HEK293T (cell line): ENCODE data around the gene DAPK1.

ENCODE experiments used
- ARNT ChIP-seq: fragments of 450-650 bp; IDR thresholded peaks from 2 replicates; pipeline ENCODE4 v1.6.1; 2017; ENCODE audit warnings: mild to moderate bottlenecking
- BHLHE40 ChIP-seq: fragments of 450-650 bp; IDR thresholded peaks from 2 replicates; pipeline ENCODE4 v1.6.1; 2016; ENCODE audit warnings: mild to moderate bottlenecking, moderate library complexity, borderline replicate concordance
- ELF4 ChIP-seq: fragments of 450-650 bp; IDR thresholded peaks from 2 replicates; pipeline ENCODE4 v1.6.1; 2017; ENCODE audit warnings: antibody characterized with exemption
- FOXA1 ChIP-seq: fragments of 450-650 bp; IDR thresholded peaks from 2 replicates; pipeline ENCODE4 v1.6.1; 2016; ENCODE audit warnings: mild to moderate bottlenecking
- FOXK2 ChIP-seq: fragments of 450-650 bp; IDR thresholded peaks from 2 replicates; pipeline ENCODE4 v1.6.1; 2016; ENCODE audit warnings: mild to moderate bottlenecking
- FOXM1 ChIP-seq: fragments of 450-650 bp; IDR thresholded peaks from 2 replicates; pipeline ENCODE4 v1.6.1; 2017; ENCODE audit warnings: mild to moderate bottlenecking, borderline replicate concordance
- HDGF ChIP-seq: fragments of 450-650 bp; IDR thresholded peaks from 2 replicates; pipeline ENCODE4 v1.6.1; 2017; ENCODE audit warnings: antibody characterized with exemption, borderline replicate concordance
- LEF1 ChIP-seq: fragments of 450-650 bp; IDR thresholded peaks from 2 replicates; pipeline ENCODE4 v1.6.1; 2017; ENCODE audit warnings: mild to moderate bottlenecking, borderline replicate concordance
- NFRKB ChIP-seq: fragments of 450-650 bp; IDR thresholded peaks from 2 replicates; pipeline ENCODE4 v1.6.1; 2016; ENCODE audit warnings: mild to moderate bottlenecking, moderate library complexity
- PKNOX1 ChIP-seq: fragments of 450-650 bp; IDR thresholded peaks from 2 replicates; pipeline ENCODE4 v1.6.1; 2016
- SP1 ChIP-seq: fragments of 450-650 bp; IDR thresholded peaks from 2 replicates; pipeline ENCODE4 v1.6.1; 2017
- SUZ12 ChIP-seq: fragments of 450-650 bp; IDR thresholded peaks from 2 replicates; pipeline ENCODE4 v1.6.1; 2016; ENCODE audit warnings: mild to moderate bottlenecking
- TARDBP ChIP-seq: fragments of 450-650 bp; IDR thresholded peaks from 2 replicates; pipeline ENCODE4 v1.6.1; 2016
- ZNF384 ChIP-seq: fragments of 450-650 bp; IDR thresholded peaks from 2 replicates; pipeline ENCODE4 v1.6.1; 2016

- TF ChIP-seq TARDBP (no peak), HDGF (no peak), ARNT (no peak), SUZ12 (no peak), FOXM1 (no peak), FOXA1 (no peak), PKNOX1 (no peak), ELF4 (no peak), LEF1 (no peak), BHLHE40 (no peak), SP1 (no peak), ZNF384 (no peak), FOXK2 (no peak), NFRKB (no peak)
Measured at GRCh38 chr9:87659534-87660419, 162.1 kb downstream of the DAPK1 start.
